Dermis microvascular lymphatic vessel endothelial cell (primary cell): ENCODE data around the gene FAM78B. TPM values are rescaled to one million over a fixed set of nuclear protein-coding genes. Genes with fewer than 3 reads are reported as not detected.

Experiments used
- DNase-seq, 2 donors: peaks; one replicate each; pipeline versions ENCODE4 v3.0.0 to v3.0.0-alpha.2; 2010; ENCODE audit warnings: low read depth in 2 of 2
- total RNA-seq: library from RNA; depleted of rRNA; stranded (reverse); fragments of >200 nt; gene quantifications from 2 replicates; pipeline ENCODE4 v1.2.1, GENCODE V29; 2014

The FAM78B gene
- total RNA-seq, 1 donor from 2014 or later = 0.26 TPM

GRCh38 chr1:166164995-166165660 is 1.7 kb downstream of the FAM78B start:
- DNase-seq = peak in 1 of 2 donors; percentile 71

GRCh38 chr1:166164646-166164994 is 2.2 kb downstream of the FAM78B start:
- no peak for DNase-seq

GRCh38 chr1:166159656-166160055 is 7.1 kb downstream of the FAM78B start:
- no peak for DNase-seq

GRCh38 chr1:166156674-166157073 is 10.1 kb downstream of the FAM78B start:
- DNase-seq = no peak

- DNase-seq = no peak
Observed at GRCh38 chr1:166155108-166155507, 11.7 kb downstream of the FAM78B start.

- no peak for DNase-seq
Observed at GRCh38 chr1:166153525-166154314, 13.1 kb downstream of the FAM78B start.

- no peak for DNase-seq
Observed at GRCh38 chr1:166152978-166153377, 13.8 kb downstream of the FAM78B start.

- no peak for DNase-seq
Observed at GRCh38 chr1:166151804-166152203, 15.0 kb downstream of the FAM78B start.

GRCh38 chr1:166145499-166145898 is 21.3 kb downstream of the FAM78B start:
- DNase-seq = no peak

- no peak for DNase-seq
Observed at GRCh38 chr1:166141969-166142368, 24.8 kb downstream of the FAM78B start.

GRCh38 chr1:166140251-166140650 is 26.6 kb downstream of the FAM78B start:
- DNase-seq = no peak

GRCh38 chr1:166139735-166140134 is 27.1 kb downstream of the FAM78B start:
- no peak for DNase-seq

- no peak for DNase-seq
Observed at GRCh38 chr1:166136699-166137401, 30.0 kb downstream of the FAM78B start.

- DNase-seq = no peak
Observed at GRCh38 chr1:166136222-166136621, 30.6 kb downstream of the FAM78B start.

- no peak for DNase-seq
Observed at GRCh38 chr1:166133857-166134256, 32.9 kb downstream of the FAM78B start.

GRCh38 chr1:166133276-166133841 is 33.4 kb downstream of the FAM78B start:
- DNase-seq = peak; percentile 4 to 15

GRCh38 chr1:166132496-166132895 is 34.3 kb downstream of the FAM78B start:
- no peak for DNase-seq

- no peak for DNase-seq
Observed at GRCh38 chr1:166129006-166129405, 37.8 kb downstream of the FAM78B start.

GRCh38 chr1:166128195-166128594 is 38.6 kb downstream of the FAM78B start:
- DNase-seq = no peak

- DNase-seq = no peak
Observed at GRCh38 chr1:166127003-166127402, 39.8 kb downstream of the FAM78B start.

GRCh38 chr1:166122873-166123466 is 43.8 kb downstream of the FAM78B start:
- DNase-seq = no peak

- DNase-seq = no peak
Observed at GRCh38 chr1:166121010-166121409, 45.8 kb downstream of the FAM78B start.
